HEK293 (cell line): Measurements from ENCODE around the gene NOP9.

ENCODE experiments used
- CTCF ChIA-PET: fragments of 350-600 bp; formaldehyde crosslinking; extraction: SDS; loops from one replicate; lab custom pipeline; 2021; ENCODE audit warnings: antibody characterized with exemption; lab: Yijun Ruan, JAX
- POLR2A ChIA-PET: fragments of 300-600 bp; formaldehyde crosslinking; extraction: SDS; loops from one replicate; lab custom pipeline; 2020; ENCODE audit warnings: antibody characterized with exemption, inconsistent platforms; lab: Yijun Ruan, JAX
- H3K27ac ChIP-seq: fragments of 200-500 bp; sonication (Bioruptor generic); 2 replicates; pipeline ENCODE4 v1.5.1; 2014; ENCODE audit warnings: low read depth, low read length, control low read depth, inconsistent platforms; ENCODE audit errors: extremely low read depth
- H3K36me3 ChIP-seq, 2 experiments: fragments of 200-500 bp in 1 of 2; sonication (Bioruptor generic) in 1 of 2; 1 replicate in 1 of 2; 2 replicates in 1 of 2; pipeline ENCODE4 v1.5.1; 2014 to 2017; ENCODE audit warnings: inconsistent platforms in 2 of 2, low read length in 2 of 2; ENCODE audit not compliant: control insufficient read depth in 2 of 2, insufficient read depth in 1 of 2
- H3K4me1 ChIP-seq: fragments of 200-500 bp; sonication (Bioruptor generic); 2 replicates; pipeline ENCODE4 v1.5.1; 2014; ENCODE audit warnings: mild to moderate bottlenecking, low read length, inconsistent platforms; ENCODE audit not compliant: control insufficient read depth, insufficient read depth
- H3K4me3 ChIP-seq: 2 replicates; pipeline ENCODE4 v1.5.1; 2011; ENCODE audit warnings: low read depth, mild to moderate bottlenecking, control low read depth, low read length, moderate library complexity
- H3K9me3 ChIP-seq: fragments of 200-500 bp; sonication (Bioruptor generic); 2 replicates; pipeline ENCODE4 v1.5.1; 2014; ENCODE audit warnings: low read depth, low read length, inconsistent platforms; ENCODE audit not compliant: control insufficient read depth, insufficient read depth
- BCL6B ChIP-seq: fragments of 450-650 bp; formaldehyde crosslinking; IDR thresholded peaks from 2 replicates; pipeline ENCODE4 v1.5.1; 2017; ENCODE audit warnings: missing biosample characterization, missing genetic modification characterization
- EGR2 ChIP-seq: fragments of 450-650 bp; formaldehyde crosslinking; IDR thresholded peaks from 2 replicates; pipeline ENCODE4 v1.5.1; 2016; ENCODE audit warnings: low read depth, missing biosample characterization, missing genetic modification characterization
- KLF1 ChIP-seq: fragments of 450-650 bp; formaldehyde crosslinking; IDR thresholded peaks from 2 replicates; pipeline ENCODE4 v1.5.1; 2016; ENCODE audit warnings: missing biosample characterization, missing genetic modification characterization
- KLF17 ChIP-seq: fragments of 450-650 bp; formaldehyde crosslinking; IDR thresholded peaks from 2 replicates; pipeline ENCODE4 v1.5.1; 2016; ENCODE audit warnings: missing biosample characterization, missing genetic modification characterization
- MEIS1 ChIP-seq: sonication (generic); formaldehyde crosslinking; IDR thresholded peaks from 2 replicates; pipeline ENCODE4 v1.8.1; 2022; ENCODE audit warnings: missing genetic modification reagents, mild to moderate bottlenecking, borderline replicate concordance
- ZBTB21 ChIP-seq: fragments of 450-650 bp; formaldehyde crosslinking; IDR thresholded peaks from 2 replicates; pipeline ENCODE4 v1.5.1; 2017; ENCODE audit warnings: missing biosample characterization, missing genetic modification characterization
- ZBTB49 ChIP-seq: fragments of 450-650 bp; formaldehyde crosslinking; IDR thresholded peaks from 2 replicates; pipeline ENCODE4 v1.5.1; 2016; ENCODE audit warnings: missing biosample characterization, missing genetic modification characterization, low read depth
- ZFHX2 ChIP-seq: fragments of 450-650 bp; formaldehyde crosslinking; conservative IDR thresholded peaks from 2 replicates; pipeline ENCODE4 v1.5.1; 2016; ENCODE audit warnings: missing biosample characterization, missing genetic modification characterization
- ZNF138 ChIP-seq: fragments of 450-650 bp; formaldehyde crosslinking; IDR thresholded peaks from 2 replicates; pipeline ENCODE4 v1.5.1; 2016; ENCODE audit warnings: missing biosample characterization, missing genetic modification characterization, borderline replicate concordance
- ZNF19 ChIP-seq: fragments of 450-650 bp; formaldehyde crosslinking; IDR thresholded peaks from 2 replicates; pipeline ENCODE4; 2016; ENCODE audit warnings: missing biosample characterization, missing genetic modification characterization, low read depth
- ZNF24 ChIP-seq: fragments of 450-650 bp; formaldehyde crosslinking; IDR thresholded peaks from 2 replicates; pipeline ENCODE4 v1.5.1; 2016; ENCODE audit warnings: missing biosample characterization, missing genetic modification characterization
- ZNF366 ChIP-seq: fragments of 450-650 bp; formaldehyde crosslinking; conservative IDR thresholded peaks from 2 replicates; pipeline ENCODE4 v1.5.1; 2016; ENCODE audit warnings: missing biosample characterization, missing genetic modification characterization
- ZNF521 ChIP-seq: fragments of 450-650 bp; formaldehyde crosslinking; IDR thresholded peaks from 2 replicates; pipeline ENCODE4 v1.5.1; 2017; ENCODE audit warnings: missing biosample characterization, mild to moderate bottlenecking, missing genetic modification characterization
- ZNF544 ChIP-seq: fragments of 450-650 bp; formaldehyde crosslinking; IDR thresholded peaks from 2 replicates; pipeline ENCODE4 v1.5.0; 2017; ENCODE audit warnings: missing biosample characterization, missing genetic modification characterization
- ZNF600 ChIP-seq: fragments of 450-650 bp; formaldehyde crosslinking; IDR thresholded peaks from 2 replicates; pipeline ENCODE4 v1.5.1; 2016; ENCODE audit warnings: missing biosample characterization, missing genetic modification characterization
- ZNF670 ChIP-seq: fragments of 450-650 bp; formaldehyde crosslinking; IDR thresholded peaks from 2 replicates; pipeline ENCODE4 v1.5.1; 2016; ENCODE audit warnings: missing biosample characterization, missing genetic modification characterization, low read depth
- ZNF785 ChIP-seq: fragments of 450-650 bp; formaldehyde crosslinking; IDR thresholded peaks from 2 replicates; pipeline ENCODE4 v1.5.1; 2016; ENCODE audit warnings: missing biosample characterization, missing genetic modification characterization
- ZNF791 ChIP-seq: fragments of 450-650 bp; formaldehyde crosslinking; IDR thresholded peaks from 2 replicates; pipeline ENCODE4 v1.5.1; 2016; ENCODE audit warnings: missing biosample characterization, missing genetic modification characterization

The NOP9 gene

GRCh38 chr14:24315243-24315806 is 15.7 kb downstream of the NOP9 start (continued):
- no peak for TF ChIP-seq MEIS1 (CRISPR knock-in tag)
- no peak for TF ChIP-seq ZNF791 (tag by site-specific recombination)
- TF ChIP-seq ZNF19 (tag by site-specific recombination) = no peak
- no peak for TF ChIP-seq ZBTB49 (tag by site-specific recombination)
- TF ChIP-seq ZNF138 (tag by site-specific recombination) = no peak

DNA sequence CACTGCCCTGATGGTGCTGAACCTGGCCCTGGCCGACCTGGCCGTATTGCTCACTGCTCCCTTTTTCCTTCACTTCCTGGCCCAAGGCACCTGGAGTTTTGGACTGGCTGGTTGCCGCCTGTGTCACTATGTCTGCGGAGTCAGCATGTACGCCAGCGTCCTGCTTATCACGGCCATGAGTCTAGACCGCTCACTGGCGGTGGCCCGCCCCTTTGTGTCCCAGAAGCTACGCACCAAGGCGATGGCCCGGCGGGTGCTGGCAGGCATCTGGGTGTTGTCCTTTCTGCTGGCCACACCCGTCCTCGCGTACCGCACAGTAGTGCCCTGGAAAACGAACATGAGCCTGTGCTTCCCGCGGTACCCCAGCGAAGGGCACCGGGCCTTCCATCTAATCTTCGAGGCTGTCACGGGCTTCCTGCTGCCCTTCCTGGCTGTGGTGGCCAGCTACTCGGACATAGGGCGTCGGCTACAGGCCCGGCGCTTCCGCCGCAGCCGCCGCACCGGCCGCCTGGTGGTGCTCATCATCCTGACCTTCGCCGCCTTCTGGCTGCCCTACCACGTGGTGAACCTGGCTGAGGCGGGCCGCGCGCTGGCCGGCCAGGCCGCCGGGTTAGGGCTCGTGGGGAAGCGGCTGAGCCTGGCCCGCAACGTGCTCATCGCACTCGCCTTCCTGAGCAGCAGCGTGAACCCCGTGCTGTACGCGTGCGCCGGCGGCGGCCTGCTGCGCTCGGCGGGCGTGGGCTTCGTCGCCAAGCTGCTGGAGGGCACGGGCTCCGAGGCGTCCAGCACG is 16.4 kb downstream of the NOP9 start:
- Histone ChIP-seq H3K9me3 (no peaks in the 10 kb centered on the region), H3K4me3 (no peak overlapping the region), H3K27ac (no peak overlapping the region), H3K36me3 (peaks cover 0 to 21% of the 10 kb centered on the region in 2 experiments; a peak in 1 of 3 replicates), H3K4me1 (no peaks in the 10 kb centered on the region)
- ChIA-PET CTCF (interaction anchor here (0.6 to 1.5 kb wide), 3 partner anchors 19 to 115 kb away, joined by 3 to 5 read pairs (median 3); no protein-coding TSS in a partner anchor), POLR2A (interaction anchor here (0.7 kb wide), 1 partner anchor 44 kb away, joined by 3 read pairs; the partner anchor contains the start of gene RABGGTA)
- TF ChIP-seq KLF1 (tag by site-specific recombination) = peak; percentile 38; the same call in 1 of the 2 replicates
- no peak for TF ChIP-seq ZNF670

DNA sequence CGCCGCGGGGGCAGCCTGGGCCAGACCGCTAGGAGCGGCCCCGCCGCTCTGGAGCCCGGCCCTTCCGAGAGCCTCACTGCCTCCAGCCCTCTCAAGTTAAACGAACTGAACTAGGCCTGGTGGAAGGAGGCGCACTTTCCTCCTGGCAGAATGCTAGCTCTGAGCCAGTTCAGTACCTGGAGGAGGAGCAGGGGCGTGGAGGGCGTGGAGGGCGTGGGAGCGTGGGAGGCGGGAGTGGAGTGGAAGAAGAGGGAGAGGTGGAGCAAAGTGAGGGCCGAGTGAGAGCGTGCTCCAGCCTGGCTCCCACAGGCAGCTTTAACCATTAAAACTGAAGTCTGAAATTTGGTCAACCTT is 16.9 kb downstream of the NOP9 start:
- peaks cover 0 to 16% of the 10 kb centered on the region in 2 experiments; a peak in 1 of 3 replicates for H3K36me3 ChIP-seq
- no peak overlapping the region for H3K4me3 ChIP-seq
- no peak overlapping the region for H3K27ac ChIP-seq
- TF ChIP-seq ZNF521 (tag by site-specific recombination) (no peak), ZNF791 (tag by site-specific recombination) (no peak), KLF1 (tag by site-specific recombination) (peak; percentile 95), ZNF785 (tag by site-specific recombination) (no peak), ZFHX2 (tag by site-specific recombination) (peak; percentile 90), EGR2 (tag by site-specific recombination) (peak; percentile 85), ZNF544 (tag by site-specific recombination) (no peak)
- TF ChIP-seq, all 188 proteins: peak for 3
- Histone ChIP-seq H3K4me1 (no peaks in the 10 kb centered on the region), H3K9me3 (no peaks in the 10 kb centered on the region)
- POLR2A ChIA-PET = interaction anchor here (0.7 kb wide), 1 partner anchor 45 kb away, joined by 3 read pairs; the partner anchor contains the start of gene RABGGTA
- CTCF ChIA-PET = interaction anchor here (0.7 to 1.5 kb wide), 3 partner anchors 8 to 73 kb away, joined by 3 to 7 read pairs (median 5); partner anchors contain the start of genes CIDEB and TINF2

GRCh38 chr14:24317141-24317928 is 17.7 kb downstream of the NOP9 start:
- H3K27ac ChIP-seq = no peak overlapping the region
- CTCF ChIA-PET = interaction anchor here (0.7 to 6.4 kb wide), 7 partner anchors 9 to 114 kb away, joined by 3 to 38 read pairs (median 9); partner anchors contain the start of genes CIDEB and TINF2
- POLR2A ChIA-PET = interaction anchor here (0.9 kb wide), 1 partner anchor 75 kb away, joined by 4 read pairs; the partner anchor contains the start of gene TINF2
- H3K4me3 ChIP-seq = no peak overlapping the region
- no peaks in the 10 kb centered on the region for H3K4me1 ChIP-seq
- H3K9me3 ChIP-seq = no peaks in the 10 kb centered on the region
- H3K36me3 ChIP-seq = peaks cover 0 to 8% of the 10 kb centered on the region in 2 experiments; a peak in 1 of 3 replicates
- peak; percentile 46; the same call in 1 of the 2 replicates for TF ChIP-seq BCL6B (tag by site-specific recombination)
- TF ChIP-seq KLF1 (tag by site-specific recombination) = peak; percentile 25
- TF ChIP-seq ZNF600 (tag by site-specific recombination) = peak; percentile 60; the same call in 1 of the 2 replicates
- peak; percentile 51; the same call in 1 of the 2 replicates for TF ChIP-seq KLF17
- TF ChIP-seq ZNF366 (tag by site-specific recombination) = 0 out of 2 replicates have a peak, but pooled peaks have one; percentile 33
- TF ChIP-seq ZBTB21 (tag by site-specific recombination) = peak; percentile 24; the same call in 1 of the 2 replicates
- TF ChIP-seq ZNF24 (tag by site-specific recombination) = no peak
